ENCODE data around the gene SLC25A42. TPM values are rescaled to one million over a fixed set of nuclear protein-coding genes. Genes with fewer than 3 reads are reported as not detected.

The SLC25A42 gene
- total RNA-seq, 4 donors from 2014 or later = 4.1 to 17.3 (median 8.1) TPM

DNA sequence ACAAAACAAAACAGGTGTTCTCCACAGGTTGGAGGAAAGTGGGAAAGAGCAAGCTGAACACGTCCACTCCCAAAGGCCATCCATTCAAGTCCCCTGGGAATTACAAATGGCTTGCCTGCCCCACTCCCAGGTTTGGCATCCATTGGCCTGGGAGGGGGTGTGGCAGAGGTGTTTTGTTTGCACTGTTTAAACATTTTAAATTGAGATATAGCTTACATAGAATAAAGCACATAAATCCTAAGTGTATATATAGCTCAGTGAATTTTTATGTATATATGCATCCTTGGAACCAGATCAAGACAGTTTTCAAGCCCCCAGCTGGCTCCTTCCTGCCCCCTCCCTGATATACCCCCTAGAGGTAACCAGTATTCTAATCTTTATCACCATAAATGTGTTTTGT, 12.7 kb downstream of the SLC25A42 start:
- no peak for TF ChIP-seq CTCF (IDR thresholded peaks at IDR 0.05; ENCODE audit: low read depth)

- no peak for TF ChIP-seq CTCF (IDR thresholded peaks at IDR 0.05; ENCODE audit: low read depth)
Measured at GRCh38 chr19:19077103-19077502, 13.3 kb downstream of the SLC25A42 start.

GRCh38 chr19:19078801-19079200, 15.0 kb downstream of the SLC25A42 start:
- TF ChIP-seq CTCF (IDR thresholded peaks at IDR 0.05; ENCODE audit: low read depth) = no peak

DNA sequence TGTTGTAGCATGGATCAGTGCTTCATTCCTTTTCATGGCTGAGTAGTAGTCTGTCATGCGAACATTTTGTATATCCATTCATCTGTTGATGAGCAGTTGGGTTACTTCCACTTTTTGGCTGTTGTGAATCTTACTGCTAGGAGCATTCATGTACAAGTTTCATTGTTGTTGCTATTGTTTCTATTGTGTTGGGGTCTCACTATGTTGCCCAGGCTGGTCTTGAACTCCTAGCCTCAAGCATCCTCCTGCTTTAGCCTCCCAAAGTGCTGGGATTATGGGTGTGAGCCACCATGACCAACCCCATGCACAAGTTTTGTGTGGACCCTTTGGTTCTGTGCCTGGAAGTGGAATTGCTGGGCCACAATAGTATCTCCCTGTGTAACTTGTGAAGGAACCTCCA, 15.8 kb downstream of the SLC25A42 start:
- TF ChIP-seq CTCF (IDR thresholded peaks at IDR 0.05; ENCODE audit: low read depth) = no peak

DNA sequence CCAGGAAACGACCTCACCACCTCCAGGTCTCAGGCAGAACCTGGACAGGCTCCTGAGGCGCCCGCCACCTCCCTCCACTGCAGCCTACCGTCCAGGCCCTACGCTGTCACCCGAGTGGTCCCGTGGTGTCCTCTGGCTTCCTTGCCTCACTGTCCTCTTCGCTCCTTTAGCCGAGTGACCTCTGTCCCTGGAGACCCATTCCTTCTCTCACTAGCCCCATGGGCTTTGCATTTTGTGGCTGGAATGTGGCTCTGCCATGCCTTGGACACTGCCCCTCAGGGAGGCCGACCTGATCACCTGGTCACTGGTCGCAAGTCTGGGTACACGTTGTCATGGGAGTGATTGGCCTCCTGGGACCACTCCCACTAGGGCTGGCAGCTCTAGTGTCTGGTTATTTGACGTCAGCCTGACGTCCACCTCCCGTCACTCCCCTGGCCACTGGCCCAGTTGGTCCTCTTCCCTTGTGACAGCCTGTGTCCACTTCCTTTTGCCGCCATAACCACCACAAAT, 17.9 kb downstream of the SLC25A42 start:
- no peak for TF ChIP-seq CTCF (IDR thresholded peaks at IDR 0.05; ENCODE audit: low read depth)

DNA sequence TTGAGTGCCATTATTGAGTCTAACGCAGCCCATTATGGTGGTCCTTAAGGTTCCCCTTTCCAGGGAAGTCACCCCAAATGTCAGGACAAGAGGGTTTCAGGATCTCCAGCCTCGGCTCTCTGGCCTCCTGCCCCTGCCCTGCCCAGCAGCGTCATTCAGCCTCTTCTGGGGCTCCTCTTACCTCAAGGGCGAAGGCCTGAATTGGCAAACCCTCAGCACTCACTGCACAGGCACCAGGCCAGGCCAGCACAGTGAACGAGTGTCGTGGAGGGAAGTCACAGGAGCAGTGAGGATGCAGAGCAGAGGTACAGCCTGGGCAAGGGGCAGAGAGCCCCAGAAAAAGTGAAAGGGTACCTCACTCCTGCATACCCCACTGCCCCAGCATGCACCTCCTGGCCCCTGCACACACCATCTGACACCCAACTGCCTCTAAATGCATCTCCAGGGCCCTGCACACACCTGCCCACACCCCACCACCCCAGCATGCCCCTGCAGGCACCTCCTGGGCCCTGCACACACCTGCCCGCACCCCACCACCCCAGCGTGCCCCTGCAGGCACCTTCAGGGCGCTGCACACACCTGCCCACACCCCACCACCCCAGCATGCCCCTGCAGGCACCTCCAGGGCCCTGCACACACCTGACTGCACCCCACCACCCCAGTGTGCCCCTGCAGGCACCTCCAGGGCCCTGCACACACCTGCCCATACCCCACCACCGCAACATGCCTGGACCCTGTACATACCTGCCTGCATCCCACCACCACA, 19.8 kb downstream of the SLC25A42 start:
- no peak for TF ChIP-seq CTCF (IDR thresholded peaks at IDR 0.05; ENCODE audit: low read depth)

GRCh38 chr19:19087676-19088075, 23.9 kb downstream of the SLC25A42 start:
- no peak for TF ChIP-seq CTCF (IDR thresholded peaks at IDR 0.05; ENCODE audit: low read depth)
